ENCODE results near the gene PSME3IP1. TPM values are rescaled to one million over a fixed set of nuclear protein-coding genes. Genes with fewer than 3 reads are reported as not detected.

The PSME3IP1 gene
- total RNA-seq, 4 donors from 2014 or later = 64.7 to 96.3 (median 78.9) TPM

GRCh38 chr16:57133031-57133430 lies 52.8 kb downstream of the PSME3IP1 start:
- H3K27ac ChIP-seq = no peak overlapping the region
- no peaks in the 10 kb centered on the region for H3K9me3 ChIP-seq
- no peaks in the 10 kb centered on the region for H3K4me1 ChIP-seq
- DNase-seq = no peak
- TF ChIP-seq POLR2A (IDR thresholded peaks at IDR 0.05) (no peak), CTCF (IDR thresholded peaks at IDR 0.05) (no peak)
- 44 to 96% methylated on average over 2 to 3 of the region's 4 CpGs for WGBS, 2 donors
- no peaks in the 10 kb centered on the region for H3K27me3 ChIP-seq
- no peak overlapping the region for H3K4me3 ChIP-seq (replicated peaks in 1 of 3)
- no peaks in the 10 kb centered on the region for H3K36me3 ChIP-seq
- intact Hi-C loops (cut with DNase I) = no loop called here

DNA sequence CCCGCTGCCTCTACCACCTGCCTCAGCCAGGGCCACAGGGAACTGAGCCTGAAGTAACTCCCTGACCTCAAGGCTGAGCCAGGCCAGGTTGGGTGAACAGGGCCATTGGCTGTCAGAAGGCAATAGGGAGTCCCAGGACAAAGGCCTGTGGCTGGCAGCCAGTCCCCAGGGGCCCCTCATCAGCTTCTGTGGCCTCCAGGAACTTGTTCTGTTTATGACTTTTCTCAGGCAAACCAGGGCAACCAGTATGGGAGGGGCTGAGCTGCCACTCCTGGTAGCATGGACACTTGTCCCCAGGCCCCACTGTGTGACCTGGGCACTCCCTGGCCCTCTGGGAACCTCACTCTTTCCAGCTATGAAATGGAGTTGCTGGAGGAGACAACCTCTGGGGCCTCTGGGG lies 53.4 kb downstream of the PSME3IP1 start:
- no peak for TF ChIP-seq POLR2A (IDR thresholded peaks at IDR 0.05)
- no peak for TF ChIP-seq CTCF (IDR thresholded peaks at IDR 0.05)
- 100% methylated on average over 1 of the region's 1 CpG for WGBS, 2 donors
- intact Hi-C loops (cut with DNase I) = no loop called here
- Histone ChIP-seq H3K36me3 (no peaks in the 10 kb centered on the region), H3K9me3 (no peaks in the 10 kb centered on the region), H3K27ac (no peak overlapping the region), H3K4me1 (no peaks in the 10 kb centered on the region), H3K4me3 (replicated peaks in 1 of 3) (no peak overlapping the region), H3K27me3 (no peaks in the 10 kb centered on the region)
- DNase-seq = no peak

- Histone ChIP-seq H3K9me3 (no peaks in the 10 kb centered on the region), H3K4me1 (no peaks in the 10 kb centered on the region), H3K27me3 (no peaks in the 10 kb centered on the region), H3K27ac (no peak overlapping the region), H3K4me3 (replicated peaks in 1 of 3) (no peak overlapping the region), H3K36me3 (no peaks in the 10 kb centered on the region)
- no peak for TF ChIP-seq POLR2A (IDR thresholded peaks at IDR 0.05)
- TF ChIP-seq CTCF (IDR thresholded peaks at IDR 0.05) = no peak
- DNase-seq = no peak
- 91 to 92% methylated on average over 17 of the region's 17 CpGs for WGBS, 2 donors
- intact Hi-C loops (cut with DNase I) = no loop called here
These were observed 54.4 kb downstream of the PSME3IP1 start for GRCh38 chr16:57131351-57131970.

- intact Hi-C loops (cut with DNase I) = no loop called here
These were observed 54.9 kb downstream of the PSME3IP1 start for GRCh38 chr16:57130950-57131321.

More at GRCh38 chr16:57130950-57131321, 54.9 kb downstream of the PSME3IP1 start:
- Histone ChIP-seq H3K4me3 (replicated peaks in 1 of 3) (no peak overlapping the region), H3K9me3 (no peaks in the 10 kb centered on the region), H3K36me3 (no peaks in the 10 kb centered on the region), H3K27me3 (no peaks in the 10 kb centered on the region), H3K4me1 (no peaks in the 10 kb centered on the region), H3K27ac (no peak overlapping the region)
- no peak for DNase-seq
- TF ChIP-seq CTCF (IDR thresholded peaks at IDR 0.05) = no peak
- no peak for TF ChIP-seq POLR2A (IDR thresholded peaks at IDR 0.05)
- WGBS, 2 donors = 92 to 99% methylated on average over 6 of the region's 6 CpGs
